GM12872 (cell line): Measurements from ENCODE around the gene DIAPH2.

Experiments used
- TF ChIP-seq, protein P1 (sequence below): IDR thresholded peaks from 3 replicates; pipeline ENCODE4 v1.5.1; 2011; ENCODE audit warnings: low read depth, mild to moderate bottlenecking, low read length, moderate library complexity; ENCODE audit not compliant: insufficient read depth

Gene DIAPH2

DNA sequence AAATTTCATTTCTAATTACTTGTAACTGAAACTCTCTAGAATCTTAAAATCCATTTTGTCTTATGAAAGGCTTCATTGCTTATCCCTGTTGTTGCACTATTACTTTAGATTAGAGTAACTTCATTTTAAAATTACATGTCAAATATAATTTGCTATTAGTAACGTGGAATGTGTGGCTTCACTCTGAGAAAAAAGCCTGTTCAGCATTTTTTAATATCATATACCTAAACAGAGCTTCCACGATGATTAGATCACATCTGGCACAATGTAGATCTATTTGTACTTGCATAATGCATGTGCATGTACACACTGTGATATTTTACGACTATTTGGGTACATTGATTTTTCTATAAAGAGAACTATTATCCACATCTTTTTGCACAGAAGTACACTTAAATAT is 847.2 kb downstream of the DIAPH2 start:
- TF ChIP-seq, protein P1, sequence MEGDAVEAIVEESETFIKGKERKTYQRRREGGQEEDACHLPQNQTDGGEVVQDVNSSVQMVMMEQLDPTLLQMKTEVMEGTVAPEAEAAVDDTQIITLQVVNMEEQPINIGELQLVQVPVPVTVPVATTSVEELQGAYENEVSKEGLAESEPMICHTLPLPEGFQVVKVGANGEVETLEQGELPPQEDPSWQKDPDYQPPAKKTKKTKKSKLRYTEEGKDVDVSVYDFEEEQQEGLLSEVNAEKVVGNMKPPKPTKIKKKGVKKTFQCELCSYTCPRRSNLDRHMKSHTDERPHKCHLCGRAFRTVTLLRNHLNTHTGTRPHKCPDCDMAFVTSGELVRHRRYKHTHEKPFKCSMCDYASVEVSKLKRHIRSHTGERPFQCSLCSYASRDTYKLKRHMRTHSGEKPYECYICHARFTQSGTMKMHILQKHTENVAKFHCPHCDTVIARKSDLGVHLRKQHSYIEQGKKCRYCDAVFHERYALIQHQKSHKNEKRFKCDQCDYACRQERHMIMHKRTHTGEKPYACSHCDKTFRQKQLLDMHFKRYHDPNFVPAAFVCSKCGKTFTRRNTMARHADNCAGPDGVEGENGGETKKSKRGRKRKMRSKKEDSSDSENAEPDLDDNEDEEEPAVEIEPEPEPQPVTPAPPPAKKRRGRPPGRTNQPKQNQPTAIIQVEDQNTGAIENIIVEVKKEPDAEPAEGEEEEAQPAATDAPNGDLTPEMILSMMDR = no peak

DNA sequence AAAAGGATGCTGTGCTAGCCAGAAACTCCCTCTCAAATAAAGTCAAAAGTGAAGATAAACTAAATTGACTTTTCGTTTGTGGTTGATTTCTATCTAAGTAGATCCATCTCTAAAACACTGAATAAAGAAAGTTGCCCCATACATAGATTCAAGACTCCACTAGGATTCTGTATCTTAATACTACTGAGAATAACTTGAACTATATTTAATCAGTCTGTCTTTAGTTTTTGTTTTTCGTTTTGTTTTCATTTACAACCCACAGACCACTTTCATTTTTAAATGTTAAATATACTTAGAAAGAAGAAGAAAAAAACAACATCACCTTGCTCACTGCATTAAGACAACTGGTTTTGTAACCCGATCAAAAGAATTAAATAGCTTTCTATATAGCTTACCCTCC is 854.1 kb downstream of the DIAPH2 start:
- TF ChIP-seq, protein P1 = no peak

DNA sequence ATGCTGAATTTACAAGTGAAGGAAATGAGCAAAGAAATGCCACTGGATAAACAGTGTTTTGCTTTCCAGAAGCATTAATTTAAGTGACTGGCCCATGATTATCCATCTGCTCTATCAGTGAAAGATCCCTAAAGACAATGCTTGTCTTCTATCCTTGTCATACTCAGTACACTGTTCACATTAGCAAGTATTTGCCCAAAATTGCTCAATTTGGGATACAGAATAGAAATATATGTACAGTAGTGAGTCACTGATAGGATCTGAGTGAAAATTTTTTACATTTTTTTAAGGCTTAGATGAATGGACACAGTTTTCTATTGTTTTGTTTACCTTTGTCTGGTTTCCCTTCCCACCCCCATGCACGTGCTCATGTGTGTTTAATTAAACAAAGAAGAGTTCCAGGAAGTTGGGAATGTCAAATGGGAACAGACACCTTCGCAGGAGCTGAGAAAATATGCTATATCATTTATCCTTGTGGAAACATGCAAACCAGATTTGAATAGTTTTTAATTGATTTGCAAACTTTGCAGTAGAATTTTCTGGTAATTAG is 855.4 kb downstream of the DIAPH2 start:
- TF ChIP-seq, protein P1 = no peak

DNA sequence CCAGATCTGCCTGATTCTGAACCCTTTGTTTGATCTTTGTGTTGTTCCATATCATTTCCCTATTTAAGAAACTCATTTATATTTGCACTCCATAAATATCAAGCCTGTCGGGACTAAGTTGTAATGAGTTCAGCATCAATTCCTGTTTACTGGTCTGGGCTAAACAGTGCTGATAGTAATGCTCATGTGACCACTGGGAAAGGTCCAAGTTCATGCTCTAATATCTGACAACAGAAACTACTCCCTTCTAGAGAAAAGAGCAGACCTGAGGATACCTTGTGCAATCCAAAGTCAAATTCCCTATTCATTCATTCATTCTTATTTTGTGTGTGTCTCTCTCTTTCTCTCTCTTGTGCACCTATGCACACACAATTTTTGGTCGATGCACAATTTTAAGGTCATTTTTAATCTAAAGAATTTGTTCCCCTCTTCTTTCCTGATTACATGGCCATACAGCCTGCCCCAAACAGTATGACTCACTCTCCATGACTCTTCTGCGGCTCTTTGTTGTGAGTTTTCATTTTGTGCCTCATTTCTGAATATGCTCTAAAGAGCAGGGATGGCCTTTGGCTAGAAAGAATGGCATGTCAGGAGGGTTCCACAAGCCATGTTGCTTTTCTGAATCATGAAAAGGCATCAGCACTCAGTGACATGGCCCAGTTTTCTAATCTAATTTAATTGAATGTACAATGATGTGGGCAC is 863.4 kb downstream of the DIAPH2 start:
- TF ChIP-seq, protein P1 = no peak

DNA sequence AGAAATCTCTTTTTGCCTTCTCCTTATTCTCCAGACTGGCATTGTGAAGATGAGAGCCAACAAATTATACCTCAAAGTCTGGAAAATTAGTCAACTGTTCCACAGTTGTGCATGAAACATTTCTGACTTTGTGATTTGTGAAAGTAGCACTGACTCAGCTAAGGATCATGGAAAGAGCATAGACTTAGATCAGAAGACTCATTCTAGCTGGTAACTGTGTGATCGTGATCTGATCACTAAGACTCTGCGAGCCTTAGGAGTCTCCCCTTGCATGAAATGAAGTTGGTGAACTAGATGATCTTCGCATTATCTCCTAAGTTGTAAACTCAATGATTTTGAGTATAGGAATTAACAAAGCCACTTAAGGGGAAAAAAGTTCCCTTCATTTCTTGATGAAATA is 867.2 kb downstream of the DIAPH2 start:
- TF ChIP-seq, protein P1 = no peak

DNA sequence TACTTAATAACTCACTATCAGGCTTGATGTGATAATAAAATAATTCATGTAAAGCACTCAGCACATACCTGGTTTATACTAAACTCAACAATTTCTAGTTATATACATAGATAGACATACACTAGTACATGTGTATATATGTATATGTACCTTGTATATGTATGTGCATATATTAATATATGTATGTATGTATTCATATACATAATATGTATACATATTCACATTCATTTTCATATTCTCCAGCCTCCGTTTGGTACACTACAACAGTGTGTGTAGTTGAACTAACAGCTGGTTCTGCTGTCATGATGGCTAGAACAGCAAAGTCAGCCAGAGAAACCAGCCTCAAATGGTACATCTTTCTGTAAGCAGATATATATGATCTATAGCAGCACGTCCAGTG is 869.2 kb downstream of the DIAPH2 start:
- TF ChIP-seq, protein P1 = no peak

DNA sequence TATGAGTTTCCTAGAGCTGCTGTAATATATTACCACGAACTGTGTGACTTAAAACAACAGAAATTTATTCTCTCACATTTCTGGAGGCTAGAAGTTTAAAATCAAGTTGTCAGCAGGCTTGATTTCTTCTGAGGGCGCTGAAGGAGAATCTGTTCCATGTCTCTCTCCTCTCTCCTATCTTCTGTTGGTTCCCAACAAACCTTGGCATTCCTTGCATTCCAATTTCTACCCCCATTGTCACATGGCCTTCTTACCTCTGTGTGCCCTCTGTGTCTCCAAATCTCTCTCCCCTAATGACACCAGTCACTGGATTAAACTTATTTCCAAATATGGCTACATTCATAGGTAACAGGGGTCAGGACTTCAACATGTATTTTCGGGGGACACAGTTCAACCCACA is 871.7 kb downstream of the DIAPH2 start:
- TF ChIP-seq, protein P1 = no peak
